ENCODE measurements around the gene BMP8A.

DNA sequence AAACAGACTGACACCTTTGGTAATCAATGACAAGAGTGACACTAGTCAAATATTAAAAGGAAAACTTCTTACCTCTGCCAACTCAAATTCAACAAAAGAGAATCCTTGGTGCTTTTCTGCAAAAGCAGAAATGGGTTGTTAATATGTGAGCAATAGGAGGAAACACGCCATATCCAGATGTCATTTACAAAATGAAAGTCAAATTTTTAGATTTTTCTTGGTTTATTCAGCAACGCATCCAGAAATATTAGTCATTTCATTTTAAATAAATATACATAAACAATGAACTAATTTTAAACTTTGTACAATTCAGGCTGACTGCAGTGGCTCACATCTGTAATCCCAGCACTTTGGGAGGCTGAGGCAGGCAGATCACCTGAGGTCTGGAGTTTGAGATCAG lies 62.8 kb downstream of the BMP8A start:
- TF ChIP-seq POLR2AphosphoS5 (IDR thresholded peaks at IDR 0.05; ENCODE audit: low read depth, low read length) (no peak), TAF1 (IDR thresholded peaks at IDR 0.05; ENCODE audit: borderline replicate concordance, insufficient read depth, low read length) (no peak), SIN3A (IDR thresholded peaks at IDR 0.05; ENCODE audit: borderline replicate concordance, insufficient read depth, low read length) (no peak), FOXP2 (optimal IDR thresholded peaks at IDR 0.05; ENCODE audit: borderline replicate concordance, extremely low read depth, extremely low read length, insufficient read depth) (no peak)
- TF ChIP-seq, protein P1, sequence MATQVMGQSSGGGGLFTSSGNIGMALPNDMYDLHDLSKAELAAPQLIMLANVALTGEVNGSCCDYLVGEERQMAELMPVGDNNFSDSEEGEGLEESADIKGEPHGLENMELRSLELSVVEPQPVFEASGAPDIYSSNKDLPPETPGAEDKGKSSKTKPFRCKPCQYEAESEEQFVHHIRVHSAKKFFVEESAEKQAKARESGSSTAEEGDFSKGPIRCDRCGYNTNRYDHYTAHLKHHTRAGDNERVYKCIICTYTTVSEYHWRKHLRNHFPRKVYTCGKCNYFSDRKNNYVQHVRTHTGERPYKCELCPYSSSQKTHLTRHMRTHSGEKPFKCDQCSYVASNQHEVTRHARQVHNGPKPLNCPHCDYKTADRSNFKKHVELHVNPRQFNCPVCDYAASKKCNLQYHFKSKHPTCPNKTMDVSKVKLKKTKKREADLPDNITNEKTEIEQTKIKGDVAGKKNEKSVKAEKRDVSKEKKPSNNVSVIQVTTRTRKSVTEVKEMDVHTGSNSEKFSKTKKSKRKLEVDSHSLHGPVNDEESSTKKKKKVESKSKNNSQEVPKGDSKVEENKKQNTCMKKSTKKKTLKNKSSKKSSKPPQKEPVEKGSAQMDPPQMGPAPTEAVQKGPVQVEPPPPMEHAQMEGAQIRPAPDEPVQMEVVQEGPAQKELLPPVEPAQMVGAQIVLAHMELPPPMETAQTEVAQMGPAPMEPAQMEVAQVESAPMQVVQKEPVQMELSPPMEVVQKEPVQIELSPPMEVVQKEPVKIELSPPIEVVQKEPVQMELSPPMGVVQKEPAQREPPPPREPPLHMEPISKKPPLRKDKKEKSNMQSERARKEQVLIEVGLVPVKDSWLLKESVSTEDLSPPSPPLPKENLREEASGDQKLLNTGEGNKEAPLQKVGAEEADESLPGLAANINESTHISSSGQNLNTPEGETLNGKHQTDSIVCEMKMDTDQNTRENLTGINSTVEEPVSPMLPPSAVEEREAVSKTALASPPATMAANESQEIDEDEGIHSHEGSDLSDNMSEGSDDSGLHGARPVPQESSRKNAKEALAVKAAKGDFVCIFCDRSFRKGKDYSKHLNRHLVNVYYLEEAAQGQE (IDR thresholded peaks at IDR 0.05; ENCODE audit: insufficient read depth in 1 of 2, low read depth in 2 of 2, low read length in 2 of 2) = no peak
